HCT116 (cell line): Measurements from ENCODE around the gene SPATA20. TPM values are rescaled to one million over a fixed set of nuclear protein-coding genes. Genes with fewer than 3 reads are reported as not detected.

Source experiments
- ATAC-seq: fragments of 200-7000 bp; cut with Tn5 transposase; 2 replicates; pipeline ENCODE4 v1.9.1; 2020; ENCODE audit warnings: mild to moderate bottlenecking, moderate library complexity
- BruUV-seq: library from RNA; stranded (reverse); fragments of 400-500 nt; replicated peaks from 2 replicates; lab custom pipeline; 2021; lab: Mats Ljungman, UMichigan
- CTCF ChIA-PET: fragments of 300-600 bp; sonication (Branson Sonifier 250); formaldehyde crosslinking; loops from one replicate; lab custom pipeline; 2021; ENCODE audit warnings: antibody characterized with exemption; lab: Charles Lee
- POLR2A ChIA-PET: fragments of 300-600, 350-600 bp; sonication (Branson Sonifier 250); formaldehyde crosslinking; loops from one replicate; lab custom pipeline; 2021; ENCODE audit warnings: antibody characterized with exemption; lab: Charles Lee
- RAD21 ChIA-PET, 2 experiments: fragments of 300-600 bp; sonication (Branson Sonifier 250); formaldehyde crosslinking; loops; one replicate each; lab custom pipeline; 2023; ENCODE audit warnings: low total read pairs in 2 of 2; ENCODE audit not compliant: uncharacterized antibody in 2 of 2, unreplicated experiment in 2 of 2, low non-redundant PET in 1 of 2; lab: Charles Lee
- DNase-seq: peaks from one replicate; pipeline ENCODE4 v3.0.0-alpha.2; 2010; ENCODE audit warnings: low read depth, low spot score
- H2AFZ ChIP-seq: fragments of 200-600 bp; shearing (Covaris generic), sonication (generic); 2 replicates; pipeline ENCODE4 v1.6.1; 2017; ENCODE audit warnings: low read depth, mixed run types, mixed read lengths, antibody characterized with exemption, low read length; ENCODE audit not compliant: poor library complexity, severe bottlenecking
- H3K27ac ChIP-seq: 2 replicates; pipeline ENCODE4 v1.5.1; 2012; ENCODE audit warnings: low read depth, low read length
- H3K27me3 ChIP-seq: fragments of 200-600 bp; sonication (generic); 2 replicates; pipeline ENCODE4 v1.6.1; 2016; ENCODE audit warnings: mixed run types, low read length, mixed read lengths; ENCODE audit not compliant: insufficient read depth
- H3K36me3 ChIP-seq, 2 experiments: fragments of 200-500 bp in 1 of 2; fragments of 200-600 bp in 1 of 2; sonication (Bioruptor generic) in 1 of 2; sonication (generic) in 1 of 2; 2 replicates each; pipeline versions ENCODE4 v1.5.1 to v1.6.1; 2014 to 2016; ENCODE audit warnings: low read length in 2 of 2, inconsistent platforms in 1 of 2, mixed read lengths in 1 of 2, mixed run types in 1 of 2; ENCODE audit not compliant: insufficient read depth in 2 of 2, control insufficient read depth in 1 of 2
- H3K4me1 ChIP-seq, 2 experiments: fragments of 200-600 bp in 1 of 2; sonication (generic) in 1 of 2; 2 replicates each; pipeline versions ENCODE4 v1.5.1 to v1.6.1; 2012 to 2017; ENCODE audit warnings: low read length in 2 of 2, inconsistent platforms in 1 of 2, mild to moderate bottlenecking in 1 of 2, mixed read lengths in 1 of 2, mixed run types in 1 of 2, moderate library complexity in 1 of 2; ENCODE audit not compliant: insufficient read depth in 2 of 2, control insufficient read depth in 1 of 2
- H3K4me2 ChIP-seq: fragments of 200-600 bp; sonication (generic); 2 replicates; pipeline ENCODE4 v1.6.1; 2017; ENCODE audit warnings: mixed run types, low read length, mixed read lengths
- H3K4me3 ChIP-seq, 2 experiments: fragments of 200-600 bp in 1 of 2; sonication (generic) in 1 of 2; replicated peaks in 1 of 2; 2 replicates each; pipeline ENCODE4 v1.5.1; 2011 to 2016; ENCODE audit warnings: low read length in 2 of 2, control low read depth in 1 of 2, low read depth in 1 of 2, mild to moderate bottlenecking in 1 of 2, mixed read lengths in 1 of 2, mixed run types in 1 of 2
- H3K79me2 ChIP-seq: fragments of 200-600 bp; sonication (generic); 2 replicates; pipeline ENCODE4 v1.6.1; 2017; ENCODE audit warnings: mild to moderate bottlenecking, mixed run types, low read length, moderate library complexity, mixed read lengths; ENCODE audit not compliant: insufficient read depth
- H3K9ac ChIP-seq: fragments of 200-600 bp; sonication (generic); 2 replicates; pipeline ENCODE4 v1.6.1; 2016; ENCODE audit warnings: low read length, mixed read lengths
- H3K9me2 ChIP-seq: fragments of 200-600 bp; sonication (generic), shearing (Covaris generic); 2 replicates; pipeline ENCODE4 v1.6.1; 2017; ENCODE audit warnings: mixed run types, mild to moderate bottlenecking, moderate library complexity; ENCODE audit not compliant: insufficient read depth
- H3K9me3 ChIP-seq, 2 experiments: fragments of 200-500 bp in 1 of 2; fragments of 200-600 bp in 1 of 2; sonication (Bioruptor generic) in 1 of 2; sonication (generic) in 1 of 2; 2 replicates each; pipeline ENCODE4 v1.6.1; 2014 to 2017; ENCODE audit warnings: low read length in 2 of 2, mixed read lengths in 2 of 2, inconsistent platforms in 1 of 2, low read depth in 1 of 2, mild to moderate bottlenecking in 1 of 2, mixed run types in 1 of 2, moderate library complexity in 1 of 2; ENCODE audit not compliant: control insufficient read depth in 1 of 2, insufficient read depth in 1 of 2
- H4K20me1 ChIP-seq: fragments of 200-600 bp; sonication (generic), shearing (Covaris generic); 2 replicates; pipeline ENCODE4 v1.6.1; 2017; ENCODE audit warnings: mixed run types, mild to moderate bottlenecking, moderate library complexity; ENCODE audit not compliant: insufficient read depth
- CBX3 ChIP-seq: IDR thresholded peaks from 2 replicates; pipeline ENCODE4 v1.6.1; 2012; ENCODE audit warnings: low read depth
- CEBPB ChIP-seq: IDR thresholded peaks from 2 replicates; pipeline ENCODE4 v1.6.1; 2012; ENCODE audit warnings: low read depth
- EGR1 ChIP-seq: IDR thresholded peaks from 2 replicates; pipeline ENCODE4 v1.6.1; 2012; ENCODE audit warnings: low read depth
- EZH2phosphoT487 ChIP-seq: fragments of 200-600 bp; IDR thresholded peaks from 2 replicates; pipeline ENCODE4 v1.6.1; 2018; ENCODE audit warnings: antibody characterized with exemption, borderline replicate concordance
- FOSL1 ChIP-seq: IDR thresholded peaks from 2 replicates; pipeline ENCODE4 v1.6.1; 2012; ENCODE audit warnings: low read depth
- JUND ChIP-seq: IDR thresholded peaks from 2 replicates; pipeline ENCODE4 v1.6.1; 2012
- POLR2A ChIP-seq: IDR thresholded peaks from 2 replicates; pipeline ENCODE4 v1.7.0; 2011; ENCODE audit warnings: borderline replicate concordance; ENCODE audit not compliant: insufficient read depth, insufficient read length; ENCODE audit errors: extremely low read depth
- POLR2AphosphoS5 ChIP-seq: IDR thresholded peaks from 2 replicates; pipeline ENCODE4 v1.6.1; 2011; ENCODE audit warnings: mild to moderate bottlenecking, low read depth, low read length, moderate library complexity
- RAD21 ChIP-seq: IDR thresholded peaks from 2 replicates; pipeline ENCODE4 v1.6.1; 2012; ENCODE audit warnings: low read depth, mild to moderate bottlenecking
- SIN3A ChIP-seq: IDR thresholded peaks from 2 replicates; pipeline ENCODE4 v1.6.1; 2012; ENCODE audit warnings: low read depth
- SP1 ChIP-seq: IDR thresholded peaks from 2 replicates; pipeline ENCODE4 v1.6.1; 2012; ENCODE audit warnings: low read depth
- TCF7L2 ChIP-seq: IDR thresholded peaks from 2 replicates; pipeline ENCODE4 v1.7.0; 2011; ENCODE audit warnings: borderline replicate concordance, inconsistent platforms; ENCODE audit not compliant: insufficient read depth, insufficient read length; ENCODE audit errors: extremely low read depth
- YY1 ChIP-seq: IDR thresholded peaks from 2 replicates; pipeline ENCODE4 v1.6.1; 2011; ENCODE audit warnings: low read length, low read depth, moderate library complexity, mild to moderate bottlenecking; ENCODE audit not compliant: insufficient replicate concordance; ENCODE audit errors: extremely low read depth
- ZFX ChIP-seq: fragments of 450-650 bp; IDR thresholded peaks from 2 replicates; pipeline ENCODE4 v1.6.1; 2017
- ZNF274 ChIP-seq: fragments of 200-500 bp; sonication (Bioruptor generic); IDR thresholded peaks from 2 replicates; pipeline ENCODE4 v1.6.1; 2014; ENCODE audit warnings: mild to moderate bottlenecking, low read depth, low read length, inconsistent platforms
- intact Hi-C: fragments of 100-400 bp; cut with micrococcal nuclease; formaldehyde crosslinking; loops from 2 replicates; pipeline ENCODE4 v1.10.0; 2022
- total RNA-seq: library from RNA; stranded (reverse); gene quantifications from one replicate; pipeline ENCODE4 v1.2.1, GENCODE V29; 2021; ENCODE audit not compliant: unreplicated experiment
- TF ChIP-seq, protein P1 (sequence below): IDR thresholded peaks from 2 replicates; pipeline ENCODE4 v1.6.1; 2011; ENCODE audit warnings: mild to moderate bottlenecking, low read length, moderate library complexity; ENCODE audit not compliant: insufficient replicate concordance; ENCODE audit errors: extremely low read depth
- TF ChIP-seq, protein P2 (sequence below): IDR thresholded peaks from 2 replicates; pipeline ENCODE4 v1.6.1; 2012
- TF ChIP-seq, protein P3 (sequence below): IDR thresholded peaks from 2 replicates; pipeline ENCODE4 v1.6.1; 2012; ENCODE audit warnings: low read depth
- TF ChIP-seq, protein P4 (sequence below), 3 experiments: fragments of 200-600 bp in 1 of 3; sonication (generic) in 1 of 3; IDR thresholded peaks in 2 of 3; conservative IDR thresholded peaks in 1 of 3; 2 replicates each; pipeline ENCODE4 v1.5.1; 2012 to 2017; ENCODE audit warnings: low read depth in 2 of 3, low read length in 2 of 3, antibody characterized with exemption in 1 of 3, borderline replicate concordance in 1 of 3, control low read depth in 1 of 3, mild to moderate bottlenecking in 1 of 3, mixed read lengths in 1 of 3, mixed run types in 1 of 3, moderate library complexity in 1 of 3; ENCODE audit not compliant: insufficient read depth in 1 of 3

The SPATA20 gene
- total RNA-seq, 1 experiment from 2014 or later = 57.5 TPM

DNA sequence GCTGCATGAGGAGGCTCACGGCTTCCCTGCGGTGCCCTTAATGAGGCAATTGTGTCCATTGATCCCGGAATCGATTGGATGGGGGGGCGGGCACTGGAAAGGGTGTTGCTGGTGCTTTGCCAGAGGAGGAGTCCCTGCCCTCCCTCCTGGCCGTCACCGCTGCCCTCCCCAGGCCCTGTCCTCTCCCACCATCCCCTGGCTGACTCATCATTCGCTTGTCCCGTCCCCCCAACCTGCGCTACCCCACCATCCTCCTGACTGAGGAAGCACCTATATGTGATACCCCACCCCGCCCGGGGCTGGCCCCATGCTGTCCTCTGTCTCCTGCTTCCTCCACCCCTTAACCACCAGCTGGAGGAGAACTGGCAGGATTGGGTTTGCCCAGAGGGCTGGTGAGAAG is 34.3 kb downstream of the SPATA20 start:
- no TSS peak for BruUV-seq
- no peaks in the 10 kb centered on the region for H3K36me3 ChIP-seq
- ChIA-PET RAD21 (no interaction called here), POLR2A (no interaction called here), CTCF (no interaction called here)
- DNase-seq = no peak
- H3K4me1 ChIP-seq = no peaks in the 10 kb centered on the region
- no peak overlapping the region for H3K4me2 ChIP-seq
- intact Hi-C loops = no loop called here
- H3K9ac ChIP-seq = no peak overlapping the region
- no peak for TF ChIP-seq CBX3
- TF ChIP-seq ZFX = no peak
- TF ChIP-seq CEBPB = no peak
- TF ChIP-seq SIN3A = no peak
- no peak for TF ChIP-seq SP1
- TF ChIP-seq, protein P1, sequence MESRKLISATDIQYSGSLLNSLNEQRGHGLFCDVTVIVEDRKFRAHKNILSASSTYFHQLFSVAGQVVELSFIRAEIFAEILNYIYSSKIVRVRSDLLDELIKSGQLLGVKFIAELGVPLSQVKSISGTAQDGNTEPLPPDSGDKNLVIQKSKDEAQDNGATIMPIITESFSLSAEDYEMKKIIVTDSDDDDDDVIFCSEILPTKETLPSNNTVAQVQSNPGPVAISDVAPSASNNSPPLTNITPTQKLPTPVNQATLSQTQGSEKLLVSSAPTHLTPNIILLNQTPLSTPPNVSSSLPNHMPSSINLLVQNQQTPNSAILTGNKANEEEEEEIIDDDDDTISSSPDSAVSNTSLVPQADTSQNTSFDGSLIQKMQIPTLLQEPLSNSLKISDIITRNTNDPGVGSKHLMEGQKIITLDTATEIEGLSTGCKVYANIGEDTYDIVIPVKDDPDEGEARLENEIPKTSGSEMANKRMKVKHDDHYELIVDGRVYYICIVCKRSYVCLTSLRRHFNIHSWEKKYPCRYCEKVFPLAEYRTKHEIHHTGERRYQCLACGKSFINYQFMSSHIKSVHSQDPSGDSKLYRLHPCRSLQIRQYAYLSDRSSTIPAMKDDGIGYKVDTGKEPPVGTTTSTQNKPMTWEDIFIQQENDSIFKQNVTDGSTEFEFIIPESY = no peak
- TF ChIP-seq, protein P2, sequence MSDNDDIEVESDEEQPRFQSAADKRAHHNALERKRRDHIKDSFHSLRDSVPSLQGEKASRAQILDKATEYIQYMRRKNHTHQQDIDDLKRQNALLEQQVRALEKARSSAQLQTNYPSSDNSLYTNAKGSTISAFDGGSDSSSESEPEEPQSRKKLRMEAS = no peak
- TF ChIP-seq, protein P3, sequence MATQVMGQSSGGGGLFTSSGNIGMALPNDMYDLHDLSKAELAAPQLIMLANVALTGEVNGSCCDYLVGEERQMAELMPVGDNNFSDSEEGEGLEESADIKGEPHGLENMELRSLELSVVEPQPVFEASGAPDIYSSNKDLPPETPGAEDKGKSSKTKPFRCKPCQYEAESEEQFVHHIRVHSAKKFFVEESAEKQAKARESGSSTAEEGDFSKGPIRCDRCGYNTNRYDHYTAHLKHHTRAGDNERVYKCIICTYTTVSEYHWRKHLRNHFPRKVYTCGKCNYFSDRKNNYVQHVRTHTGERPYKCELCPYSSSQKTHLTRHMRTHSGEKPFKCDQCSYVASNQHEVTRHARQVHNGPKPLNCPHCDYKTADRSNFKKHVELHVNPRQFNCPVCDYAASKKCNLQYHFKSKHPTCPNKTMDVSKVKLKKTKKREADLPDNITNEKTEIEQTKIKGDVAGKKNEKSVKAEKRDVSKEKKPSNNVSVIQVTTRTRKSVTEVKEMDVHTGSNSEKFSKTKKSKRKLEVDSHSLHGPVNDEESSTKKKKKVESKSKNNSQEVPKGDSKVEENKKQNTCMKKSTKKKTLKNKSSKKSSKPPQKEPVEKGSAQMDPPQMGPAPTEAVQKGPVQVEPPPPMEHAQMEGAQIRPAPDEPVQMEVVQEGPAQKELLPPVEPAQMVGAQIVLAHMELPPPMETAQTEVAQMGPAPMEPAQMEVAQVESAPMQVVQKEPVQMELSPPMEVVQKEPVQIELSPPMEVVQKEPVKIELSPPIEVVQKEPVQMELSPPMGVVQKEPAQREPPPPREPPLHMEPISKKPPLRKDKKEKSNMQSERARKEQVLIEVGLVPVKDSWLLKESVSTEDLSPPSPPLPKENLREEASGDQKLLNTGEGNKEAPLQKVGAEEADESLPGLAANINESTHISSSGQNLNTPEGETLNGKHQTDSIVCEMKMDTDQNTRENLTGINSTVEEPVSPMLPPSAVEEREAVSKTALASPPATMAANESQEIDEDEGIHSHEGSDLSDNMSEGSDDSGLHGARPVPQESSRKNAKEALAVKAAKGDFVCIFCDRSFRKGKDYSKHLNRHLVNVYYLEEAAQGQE = no peak
- no peak for TF ChIP-seq FOSL1
- TF ChIP-seq POLR2AphosphoS5 = no peak
- TF ChIP-seq EZH2phosphoT487 = no peak
- TF ChIP-seq YY1 = no peak
- no peak for TF ChIP-seq ZNF274
- no peak for TF ChIP-seq TCF7L2
- no peak for TF ChIP-seq EGR1
- TF ChIP-seq, protein P4, sequence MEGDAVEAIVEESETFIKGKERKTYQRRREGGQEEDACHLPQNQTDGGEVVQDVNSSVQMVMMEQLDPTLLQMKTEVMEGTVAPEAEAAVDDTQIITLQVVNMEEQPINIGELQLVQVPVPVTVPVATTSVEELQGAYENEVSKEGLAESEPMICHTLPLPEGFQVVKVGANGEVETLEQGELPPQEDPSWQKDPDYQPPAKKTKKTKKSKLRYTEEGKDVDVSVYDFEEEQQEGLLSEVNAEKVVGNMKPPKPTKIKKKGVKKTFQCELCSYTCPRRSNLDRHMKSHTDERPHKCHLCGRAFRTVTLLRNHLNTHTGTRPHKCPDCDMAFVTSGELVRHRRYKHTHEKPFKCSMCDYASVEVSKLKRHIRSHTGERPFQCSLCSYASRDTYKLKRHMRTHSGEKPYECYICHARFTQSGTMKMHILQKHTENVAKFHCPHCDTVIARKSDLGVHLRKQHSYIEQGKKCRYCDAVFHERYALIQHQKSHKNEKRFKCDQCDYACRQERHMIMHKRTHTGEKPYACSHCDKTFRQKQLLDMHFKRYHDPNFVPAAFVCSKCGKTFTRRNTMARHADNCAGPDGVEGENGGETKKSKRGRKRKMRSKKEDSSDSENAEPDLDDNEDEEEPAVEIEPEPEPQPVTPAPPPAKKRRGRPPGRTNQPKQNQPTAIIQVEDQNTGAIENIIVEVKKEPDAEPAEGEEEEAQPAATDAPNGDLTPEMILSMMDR (IDR thresholded peaks at IDR 0.05 in 2 of 3, conservative IDR thresholded peaks at IDR 0.05 in 1 of 3; ENCODE audit: borderline replicate concordance in 1 of 3, insufficient read depth in 1 of 3, low read depth in 2 of 3, low read length in 2 of 3) = no peak
- no peak for TF ChIP-seq JUND
- TF ChIP-seq POLR2A = no peak
- no peak for TF ChIP-seq RAD21
- H3K9me2 ChIP-seq = no peaks in the 10 kb centered on the region
- H3K27ac ChIP-seq = no peak overlapping the region
- no peaks in the 10 kb centered on the region for H3K79me2 ChIP-seq
- no peaks in the 10 kb centered on the region for H3K27me3 ChIP-seq
- no peak for ATAC-seq
- H3K4me3 ChIP-seq = no peak overlapping the region
- no peaks in the 10 kb centered on the region for H3K9me3 ChIP-seq
- no peak overlapping the region for H2AFZ ChIP-seq
- H4K20me1 ChIP-seq = no peaks in the 10 kb centered on the region
